Measurements from ENCODE around the gene LPAR6.

DNA sequence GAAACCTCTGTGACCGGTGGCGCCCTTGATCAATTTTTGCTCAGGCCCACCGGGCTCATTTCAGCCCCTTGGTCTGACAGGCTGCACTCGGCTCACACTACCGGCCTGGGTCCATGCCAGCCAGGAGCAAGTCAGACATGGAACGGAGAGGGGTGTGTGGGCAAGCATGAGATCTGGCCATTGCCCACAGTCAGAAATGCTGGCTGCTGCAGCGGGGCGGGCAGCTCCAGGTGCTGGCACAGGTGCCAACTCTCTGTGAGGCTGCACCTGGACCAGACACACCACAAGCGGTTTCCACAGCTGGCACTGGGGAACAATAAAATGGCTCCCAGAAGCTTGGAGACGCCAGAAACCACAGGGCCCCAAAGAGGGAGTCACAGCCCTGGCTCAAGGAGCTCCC, 43.6 kb upstream of the LPAR6 start:
- TF ChIP-seq, protein P1, sequence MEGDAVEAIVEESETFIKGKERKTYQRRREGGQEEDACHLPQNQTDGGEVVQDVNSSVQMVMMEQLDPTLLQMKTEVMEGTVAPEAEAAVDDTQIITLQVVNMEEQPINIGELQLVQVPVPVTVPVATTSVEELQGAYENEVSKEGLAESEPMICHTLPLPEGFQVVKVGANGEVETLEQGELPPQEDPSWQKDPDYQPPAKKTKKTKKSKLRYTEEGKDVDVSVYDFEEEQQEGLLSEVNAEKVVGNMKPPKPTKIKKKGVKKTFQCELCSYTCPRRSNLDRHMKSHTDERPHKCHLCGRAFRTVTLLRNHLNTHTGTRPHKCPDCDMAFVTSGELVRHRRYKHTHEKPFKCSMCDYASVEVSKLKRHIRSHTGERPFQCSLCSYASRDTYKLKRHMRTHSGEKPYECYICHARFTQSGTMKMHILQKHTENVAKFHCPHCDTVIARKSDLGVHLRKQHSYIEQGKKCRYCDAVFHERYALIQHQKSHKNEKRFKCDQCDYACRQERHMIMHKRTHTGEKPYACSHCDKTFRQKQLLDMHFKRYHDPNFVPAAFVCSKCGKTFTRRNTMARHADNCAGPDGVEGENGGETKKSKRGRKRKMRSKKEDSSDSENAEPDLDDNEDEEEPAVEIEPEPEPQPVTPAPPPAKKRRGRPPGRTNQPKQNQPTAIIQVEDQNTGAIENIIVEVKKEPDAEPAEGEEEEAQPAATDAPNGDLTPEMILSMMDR (IDR thresholded peaks at IDR 0.05) = no peak
- no peak for TF ChIP-seq POLR2A (IDR thresholded peaks at IDR 0.05)
